ENCODE measurements around the gene DHX34. TPM values are rescaled to one million over a fixed set of nuclear protein-coding genes. Genes with fewer than 3 reads are reported as not detected.
A peak's percentile ranks its signal among the peaks of the same experiment; 100 is the strongest.

Gene DHX34
- total and polyA plus RNA-seq, 2 donors (not counting 1 experiment from before 2014, with no cell fraction given), result 2.6 to 8.3 TPM

DNA sequence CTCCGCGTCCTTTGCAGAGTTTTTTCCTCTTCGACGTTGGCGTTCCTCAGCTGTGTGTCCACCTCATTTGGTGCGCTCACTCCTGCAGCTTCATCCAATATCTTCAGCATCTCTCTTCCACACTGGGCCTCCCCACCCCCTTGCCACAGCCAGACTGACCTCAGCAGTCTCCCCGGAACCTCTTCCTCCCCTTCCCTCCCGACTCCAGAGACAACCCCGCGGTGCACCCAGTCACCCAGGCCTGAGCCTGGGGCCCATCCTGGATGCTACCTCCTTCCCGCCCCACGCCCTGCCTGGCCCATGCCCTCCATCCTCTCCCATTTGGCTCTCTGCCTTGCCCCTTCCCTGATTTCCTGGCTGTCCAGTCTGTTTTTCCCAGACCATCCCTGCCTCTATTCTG, 25.2 kb upstream of the DHX34 start:
- H3K79me2 ChIP-seq (ENCODE audit: control insufficient read depth, insufficient read depth, low read length), result no peaks in the 10 kb centered on the region
- H3K27me3 ChIP-seq (ENCODE audit: control insufficient read depth, insufficient read depth, low read length), result peaks cover 11% of the 10 kb centered on the region
- no peak overlapping the region for H3K4me3 ChIP-seq (replicated peaks in 1 of 4; ENCODE audit: control extremely low read depth in 1 of 4, insufficient read depth in 1 of 4, low read depth in 3 of 4, low read length in 4 of 4)
- H3K36me3 ChIP-seq (ENCODE audit: control insufficient read depth, insufficient read depth, low read length), result no peaks in the 10 kb centered on the region
- H4K20me1 ChIP-seq (ENCODE audit: control insufficient read depth, extremely low read depth, insufficient read depth, low read length), result no peaks in the 10 kb centered on the region
- no peaks in the 10 kb centered on the region for H3K9me3 ChIP-seq (ENCODE audit: control insufficient read depth, insufficient read depth, low read depth, low read length)
- H3K4me2 ChIP-seq (ENCODE audit: extremely low read depth, insufficient read depth, low read length), result no peak overlapping the region
- no peak for DNase-seq (ENCODE audit: low read depth in 2 of 2)
- H3K4me1 ChIP-seq (ENCODE audit: control insufficient read depth, extremely low read depth, insufficient read depth, low read length), result no peaks in the 10 kb centered on the region
- TF ChIP-seq CTCF (conservative IDR thresholded peaks at IDR 0.05 in 1 of 2, IDR thresholded peaks at IDR 0.05 in 1 of 2; ENCODE audit: low read depth in 1 of 2, low read length in 2 of 2) (no peak), EZH2 (IDR thresholded peaks at IDR 0.05; ENCODE audit: low read length, missing control alignments) (no peak)
- H2AFZ ChIP-seq (ENCODE audit: low read length), result no peak overlapping the region
- no peak overlapping the region for H3K27ac ChIP-seq (ENCODE audit: insufficient read depth, low read length)
- H3K9ac ChIP-seq (ENCODE audit: insufficient read depth, low read length), result no peak overlapping the region

- H3K9me3 ChIP-seq (ENCODE audit: control insufficient read depth, insufficient read depth, low read depth, low read length), result no peaks in the 10 kb centered on the region
- H3K27me3 ChIP-seq (ENCODE audit: control insufficient read depth, insufficient read depth, low read length), result peaks cover 11% of the 10 kb centered on the region
- H3K4me1 ChIP-seq (ENCODE audit: control insufficient read depth, extremely low read depth, insufficient read depth, low read length), result no peaks in the 10 kb centered on the region
- no peak for TF ChIP-seq CTCF (conservative IDR thresholded peaks at IDR 0.05 in 1 of 2, IDR thresholded peaks at IDR 0.05 in 1 of 2; ENCODE audit: low read depth in 1 of 2, low read length in 2 of 2)
- TF ChIP-seq EZH2 (IDR thresholded peaks at IDR 0.05; ENCODE audit: low read length, missing control alignments), result no peak
- no peak overlapping the region for H2AFZ ChIP-seq (ENCODE audit: low read length)
- DNase-seq (ENCODE audit: low read depth in 2 of 2), result no peak
- no peak overlapping the region for H3K27ac ChIP-seq (ENCODE audit: insufficient read depth, low read length)
- no peaks in the 10 kb centered on the region for H3K79me2 ChIP-seq (ENCODE audit: control insufficient read depth, insufficient read depth, low read length)
- no peak overlapping the region for H3K9ac ChIP-seq (ENCODE audit: insufficient read depth, low read length)
- no peak overlapping the region for H3K4me2 ChIP-seq (ENCODE audit: extremely low read depth, insufficient read depth, low read length)
- H3K4me3 ChIP-seq (replicated peaks in 1 of 4; ENCODE audit: control extremely low read depth in 1 of 4, insufficient read depth in 1 of 4, low read depth in 3 of 4, low read length in 4 of 4), result no peak overlapping the region
- H4K20me1 ChIP-seq (ENCODE audit: control insufficient read depth, extremely low read depth, insufficient read depth, low read length), result no peaks in the 10 kb centered on the region
- H3K36me3 ChIP-seq (ENCODE audit: control insufficient read depth, insufficient read depth, low read length), result no peaks in the 10 kb centered on the region
These were observed 24.6 kb upstream of the DHX34 start for GRCh38 chr19:47324502-47324901.

DNA sequence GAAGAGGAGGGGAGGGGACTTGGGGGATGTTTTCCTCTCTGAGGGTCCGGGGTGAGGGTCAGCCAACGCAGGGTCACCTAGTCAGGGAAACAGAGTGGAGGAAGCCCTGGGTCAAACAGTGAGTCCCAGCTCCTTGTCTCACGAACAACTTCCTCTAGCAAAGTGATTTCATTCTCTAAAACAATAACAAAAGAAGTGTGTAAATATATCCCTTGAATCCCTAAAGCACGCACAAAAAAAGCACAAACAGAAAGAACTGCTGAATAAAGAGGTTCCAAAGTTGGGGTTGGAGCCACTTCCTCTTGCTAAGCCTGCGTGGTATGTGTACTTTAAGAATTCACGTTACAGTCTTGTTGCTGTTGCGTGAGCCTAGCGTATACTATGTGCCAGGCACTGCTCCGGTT, 18.6 kb upstream of the DHX34 start:
- DNase-seq (ENCODE audit: low read depth in 2 of 2), result peak in 1 of 2 donors; percentile 57
- Histone ChIP-seq H3K36me3 (ENCODE audit: control insufficient read depth, insufficient read depth, low read length) (no peaks in the 10 kb centered on the region), H3K4me3 (replicated peaks in 1 of 4; ENCODE audit: control extremely low read depth in 1 of 4, insufficient read depth in 1 of 4, low read depth in 3 of 4, low read length in 4 of 4) (no peak overlapping the region), H4K20me1 (ENCODE audit: control insufficient read depth, extremely low read depth, insufficient read depth, low read length) (no peaks in the 10 kb centered on the region), H3K27me3 (ENCODE audit: control insufficient read depth, insufficient read depth, low read length) (no peaks in the 10 kb centered on the region), H3K9me3 (ENCODE audit: control insufficient read depth, insufficient read depth, low read depth, low read length) (no peaks in the 10 kb centered on the region), H3K9ac (ENCODE audit: insufficient read depth, low read length) (peak overlapping the region; percentile 7), H3K27ac (ENCODE audit: insufficient read depth, low read length) (no peak overlapping the region), H3K4me2 (ENCODE audit: extremely low read depth, insufficient read depth, low read length) (no peak overlapping the region), H2AFZ (ENCODE audit: low read length) (peak overlapping the region; percentile 78), H3K4me1 (ENCODE audit: control insufficient read depth, extremely low read depth, insufficient read depth, low read length) (no peaks in the 10 kb centered on the region), H3K79me2 (ENCODE audit: control insufficient read depth, insufficient read depth, low read length) (no peaks in the 10 kb centered on the region)
- TF ChIP-seq CTCF (conservative IDR thresholded peaks at IDR 0.05 in 1 of 2, IDR thresholded peaks at IDR 0.05 in 1 of 2; ENCODE audit: low read depth in 1 of 2, low read length in 2 of 2) (no peak), EZH2 (IDR thresholded peaks at IDR 0.05; ENCODE audit: low read length, missing control alignments) (no peak)

Data from fibroblast of lung (primary cell).